ENCODE results near the gene ESYT2. TPM values are rescaled to one million over a fixed set of nuclear protein-coding genes. Genes with fewer than 3 reads are reported as not detected.

The ESYT2 gene
- total RNA-seq, 2 donors from 2014 or later: 104 to 113 TPM

Other genes starting within 250 kb of the ESYT2 start
- under 1 TPM; 0.42 to 0.57 TPM for gene PTPRN2, start 241.7 kb downstream of the ESYT2 start, total RNA-seq
- gene NCAPG2, start 124.7 kb downstream of the ESYT2 start, total RNA-seq: 10 to 100 TPM in 1 of 2 donors, 1 to 10 TPM in 1; 8.8 to 38.7 TPM
- 10 to 100 TPM; 12.4 to 15.0 TPM for gene DYNC2I1, start 27.0 kb upstream of the ESYT2 start, total RNA-seq